22Rv1 (cell line): ENCODE measurements around the gene AIG1.

ENCODE experiments used
- H3K27ac ChIP-seq: fragments of 450-650 bp; 2 replicates; pipeline ENCODE4 v1.5.1; 2017
- CTCF ChIP-seq: fragments of 450-650 bp; IDR thresholded peaks from 2 replicates; pipeline ENCODE4 v1.5.1; 2017; ENCODE audit warnings: mild to moderate bottlenecking
- ZFX ChIP-seq: fragments of 450-650 bp; IDR thresholded peaks from 2 replicates; pipeline ENCODE4 v1.6.1; 2017; ENCODE audit warnings: antibody characterized with exemption, borderline replicate concordance

Gene AIG1

DNA sequence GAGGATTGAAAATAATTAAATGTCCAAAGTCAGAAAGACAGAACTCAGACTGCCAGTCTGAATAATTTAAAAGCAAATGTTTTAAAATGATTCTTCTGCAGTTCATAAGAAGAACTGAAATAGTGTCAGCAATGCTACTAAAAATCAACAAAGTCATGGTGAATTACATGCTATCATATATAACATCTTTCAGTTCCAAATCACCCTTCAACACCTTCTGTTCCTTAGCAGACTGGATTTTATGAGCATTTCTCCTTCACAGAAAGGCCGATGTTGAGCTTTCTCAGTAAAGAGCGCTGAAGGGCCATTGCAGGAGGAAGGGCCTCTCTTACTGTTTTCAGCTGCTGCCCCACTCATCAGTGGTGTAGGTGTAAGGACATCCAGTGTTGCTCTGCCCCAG is 63.3 kb downstream of the AIG1 start:
- TF ChIP-seq ZFX (no peak), CTCF (no peak)
- no peak overlapping the region for H3K27ac ChIP-seq

- no peak for TF ChIP-seq ZFX
- no peak for TF ChIP-seq CTCF
- H3K27ac ChIP-seq = no peak overlapping the region
These were observed 64.8 kb downstream of the AIG1 start for GRCh38 chr6:143125455-143125854.

GRCh38 chr6:143125864-143126573 is 65.3 kb downstream of the AIG1 start:
- no peak overlapping the region for H3K27ac ChIP-seq
- TF ChIP-seq CTCF (no peak), ZFX (no peak)

DNA sequence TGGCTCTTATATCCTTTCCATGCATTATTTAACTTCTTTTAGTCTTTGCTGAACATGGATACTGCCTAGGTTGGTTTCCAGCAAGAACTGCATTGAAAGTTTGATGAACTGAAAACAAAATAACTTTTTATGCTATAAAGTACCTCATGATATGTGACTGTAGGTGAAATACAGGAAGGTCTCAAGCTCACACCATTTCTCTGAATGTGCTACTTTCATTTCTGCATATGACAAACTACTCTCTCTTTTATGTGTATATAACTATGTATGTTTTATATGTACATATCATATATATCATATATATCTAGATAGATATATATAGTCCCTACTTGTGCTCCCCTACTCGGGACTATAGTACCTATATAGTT is 65.9 kb downstream of the AIG1 start:
- H3K27ac ChIP-seq = no peak overlapping the region
- TF ChIP-seq ZFX (no peak), CTCF (no peak)

GRCh38 chr6:143127941-143128680 is 67.4 kb downstream of the AIG1 start:
- H3K27ac ChIP-seq = no peak overlapping the region
- TF ChIP-seq ZFX (no peak), CTCF (no peak)

- TF ChIP-seq ZFX = no peak
- TF ChIP-seq CTCF = no peak
- H3K27ac ChIP-seq = no peak overlapping the region
These were observed 68.0 kb downstream of the AIG1 start for GRCh38 chr6:143128681-143129015.

GRCh38 chr6:143130928-143131327 is 70.2 kb downstream of the AIG1 start:
- no peak overlapping the region for H3K27ac ChIP-seq
- TF ChIP-seq ZFX = no peak
- no peak for TF ChIP-seq CTCF
